Left lobe of liver (tissue), 2 donors: Measurements from ENCODE around the gene TFEB. TPM values are rescaled to one million over a fixed set of nuclear protein-coding genes. Genes with fewer than 3 reads are reported as not detected.

Experiments
- ATAC-seq: fragments of 200-7000 bp; cut with Tn5 transposase; one replicate; pipeline ENCODE4 v1.9.1; 2020; ENCODE audit warnings: mild to moderate bottlenecking, moderate library complexity
- DNase-seq: peaks from one replicate; pipeline ENCODE4 v3.0.0-alpha.2; 2020; ENCODE audit warnings: low spot score
- total RNA-seq: library from RNA; stranded (reverse); gene quantifications from one replicate; pipeline ENCODE4 v1.2.1, GENCODE V29; 2021
- donor health status: DM: no; HTN: no; CAD: no; lungs with moderate emphysema.
- donor health status: DM: no; HTN: yes; CAD: no.

TFEB gene
- total RNA-seq, 1 donor from 2014 or later = 8.9 TPM

GRCh38 chr6:41692080-41692675 lies 43.2 kb downstream of the TFEB start:
- no peak for DNase-seq
- no peak for ATAC-seq

GRCh38 chr6:41691426-41692079 lies 43.9 kb downstream of the TFEB start:
- DNase-seq (no peak), ATAC-seq (no peak)

- no peak for ATAC-seq
These were observed 44.7 kb downstream of the TFEB start for GRCh38 chr6:41690541-41691330.

GRCh38 chr6:41689171-41690008 lies 46.0 kb downstream of the TFEB start:
- DNase-seq (no peak), ATAC-seq (no peak)

More at GRCh38 chr6:41690541-41691330, 44.7 kb downstream of the TFEB start:
- DNase-seq = no peak

GRCh38 chr6:41688256-41688965 lies 47.0 kb downstream of the TFEB start:
- ATAC-seq = no peak

GRCh38 chr6:41687501-41688175 lies 47.8 kb downstream of the TFEB start:
- no peak for ATAC-seq
- no peak for DNase-seq

More at GRCh38 chr6:41688256-41688965, 47.0 kb downstream of the TFEB start:
- no peak for DNase-seq

GRCh38 chr6:41685641-41686380 lies 49.6 kb downstream of the TFEB start:
- no peak for DNase-seq

GRCh38 chr6:41684311-41685180 lies 50.9 kb downstream of the TFEB start:
- no peak for DNase-seq
- ATAC-seq = no peak

More at GRCh38 chr6:41685641-41686380, 49.6 kb downstream of the TFEB start:
- no peak for ATAC-seq

- DNase-seq = peak; percentile 78
- peak; percentile 83 for ATAC-seq
These were observed 51.7 kb downstream of the TFEB start for GRCh38 chr6:41683523-41684310.

- peak; percentile 1 for ATAC-seq
- DNase-seq = no peak
These were observed 52.2 kb downstream of the TFEB start for GRCh38 chr6:41683273-41683522.

- DNase-seq (no peak), ATAC-seq (no peak)
These were observed 52.7 kb downstream of the TFEB start for GRCh38 chr6:41682497-41683272.

- ATAC-seq (peak; percentile 93), DNase-seq (peak; percentile 86)
These were observed 53.3 kb downstream of the TFEB start for GRCh38 chr6:41682056-41682477.

GRCh38 chr6:41680182-41680965 lies 55.0 kb downstream of the TFEB start:
- DNase-seq = no peak
- ATAC-seq = no peak

GRCh38 chr6:41679696-41680095 lies 55.7 kb downstream of the TFEB start:
- DNase-seq = no peak
- ATAC-seq = no peak

- ATAC-seq (no peak), DNase-seq (no peak)
These were observed 56.8 kb downstream of the TFEB start for GRCh38 chr6:41678511-41679084.
